ENCODE data around the gene TNFSF13. TPM values are rescaled to one million over a fixed set of nuclear protein-coding genes. Genes with fewer than 3 reads are reported as not detected.

TNFSF13 gene
- total RNA-seq, 2 donors from 2014 or later: 11.9 to 18.8 TPM

DNA sequence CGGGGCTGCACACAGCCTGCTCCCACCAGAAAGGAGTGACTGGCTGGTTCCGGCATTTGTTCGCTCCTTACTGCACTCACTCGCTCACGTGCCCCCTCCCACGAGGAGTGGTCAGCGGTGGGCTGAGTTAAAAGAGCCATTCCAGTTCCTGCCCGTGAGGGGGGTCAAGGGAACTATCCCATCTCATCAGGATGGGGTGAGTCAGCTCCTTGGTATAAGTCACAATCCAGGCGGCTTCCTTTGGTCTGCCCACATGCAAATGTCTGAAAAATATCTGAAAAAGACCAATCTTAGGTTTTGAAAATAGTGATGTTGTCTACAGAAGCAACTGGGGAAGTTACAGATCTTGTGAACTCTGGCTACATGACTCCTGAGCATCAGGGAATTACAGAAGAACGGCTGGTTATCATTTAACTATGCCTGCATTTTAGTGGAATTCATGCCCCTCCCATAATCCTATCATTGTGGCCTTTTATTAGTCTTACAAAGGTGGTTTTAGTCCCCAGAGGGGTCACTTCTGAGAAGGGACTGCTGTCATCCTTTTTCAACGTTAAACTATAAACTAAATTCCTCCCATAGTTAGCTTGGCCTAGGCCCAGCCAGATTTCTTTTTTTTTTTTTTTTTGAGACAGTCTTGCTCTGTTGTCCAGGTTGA is 19.5 kb upstream of the TNFSF13 start:
- Histone ChIP-seq H3K27me3 (no peaks in the 10 kb centered on the region), H3K4me1 (no peaks in the 10 kb centered on the region), H3K9me3 (no peaks in the 10 kb centered on the region), H3K27ac (no peak overlapping the region), H3K4me3 (no peak overlapping the region), H3K36me3 (replicated peaks in 1 of 2; ENCODE audit: insufficient read depth in 1 of 2, low read depth in 2 of 2) (no peaks in the 10 kb centered on the region)
- ATAC-seq (no peak), DNase-seq (no peak)
- intact Hi-C loops (cut with DNase I): no loop called here
- WGBS, 2 donors: 60 to 66% methylated on average over 8 to 11 of the region's 11 CpGs
- TF ChIP-seq, protein P1, sequence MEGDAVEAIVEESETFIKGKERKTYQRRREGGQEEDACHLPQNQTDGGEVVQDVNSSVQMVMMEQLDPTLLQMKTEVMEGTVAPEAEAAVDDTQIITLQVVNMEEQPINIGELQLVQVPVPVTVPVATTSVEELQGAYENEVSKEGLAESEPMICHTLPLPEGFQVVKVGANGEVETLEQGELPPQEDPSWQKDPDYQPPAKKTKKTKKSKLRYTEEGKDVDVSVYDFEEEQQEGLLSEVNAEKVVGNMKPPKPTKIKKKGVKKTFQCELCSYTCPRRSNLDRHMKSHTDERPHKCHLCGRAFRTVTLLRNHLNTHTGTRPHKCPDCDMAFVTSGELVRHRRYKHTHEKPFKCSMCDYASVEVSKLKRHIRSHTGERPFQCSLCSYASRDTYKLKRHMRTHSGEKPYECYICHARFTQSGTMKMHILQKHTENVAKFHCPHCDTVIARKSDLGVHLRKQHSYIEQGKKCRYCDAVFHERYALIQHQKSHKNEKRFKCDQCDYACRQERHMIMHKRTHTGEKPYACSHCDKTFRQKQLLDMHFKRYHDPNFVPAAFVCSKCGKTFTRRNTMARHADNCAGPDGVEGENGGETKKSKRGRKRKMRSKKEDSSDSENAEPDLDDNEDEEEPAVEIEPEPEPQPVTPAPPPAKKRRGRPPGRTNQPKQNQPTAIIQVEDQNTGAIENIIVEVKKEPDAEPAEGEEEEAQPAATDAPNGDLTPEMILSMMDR (IDR thresholded peaks at IDR 0.05): no peak

- Histone ChIP-seq H3K27me3 (no peaks in the 10 kb centered on the region), H3K4me1 (no peaks in the 10 kb centered on the region), H3K27ac (no peak overlapping the region), H3K36me3 (replicated peaks in 1 of 2; ENCODE audit: insufficient read depth in 1 of 2, low read depth in 2 of 2) (no peaks in the 10 kb centered on the region), H3K9me3 (no peaks in the 10 kb centered on the region), H3K4me3 (no peak overlapping the region)
- TF ChIP-seq, protein P1 (IDR thresholded peaks at IDR 0.05): no peak
- no peak for TF ChIP-seq POLR2A (IDR thresholded peaks at IDR 0.05)
- DNase-seq: no peak
- 74 to 81% methylated on average over 2 to 9 of the region's 9 CpGs for WGBS, 2 donors
- ATAC-seq: no peak
- intact Hi-C loops (cut with DNase I): no loop called here
These were observed 17.4 kb upstream of the TNFSF13 start for GRCh38 chr17:7541074-7541621.

DNA sequence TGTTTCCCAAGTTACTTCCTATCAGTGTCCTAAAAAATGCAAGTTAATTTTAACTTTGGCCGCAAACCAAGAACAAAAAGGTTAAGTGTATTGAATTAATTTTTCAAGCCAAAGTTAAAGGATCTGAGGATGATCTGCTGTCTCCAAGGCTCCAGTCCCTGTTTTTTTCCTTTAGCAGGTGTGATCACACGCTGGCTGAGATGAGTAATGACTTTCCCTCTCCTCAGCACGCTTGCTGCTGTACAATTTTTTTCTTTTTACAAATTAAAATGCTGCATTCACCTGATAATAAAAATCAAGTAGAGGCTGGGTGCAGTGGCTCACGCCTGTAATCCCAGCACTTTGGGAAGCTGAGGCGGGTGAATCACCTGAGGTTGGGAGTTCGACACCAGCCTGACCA is 13.6 kb upstream of the TNFSF13 start:
- peaks cover 13% of the 10 kb centered on the region for H3K4me1 ChIP-seq
- no peaks in the 10 kb centered on the region for H3K27me3 ChIP-seq
- no peak for TF ChIP-seq POLR2A (IDR thresholded peaks at IDR 0.05)
- DNase-seq (no peak), ATAC-seq (no peak)
- H3K4me3 ChIP-seq: no peak overlapping the region
- no peaks in the 10 kb centered on the region for H3K36me3 ChIP-seq (replicated peaks in 1 of 2; ENCODE audit: insufficient read depth in 1 of 2, low read depth in 2 of 2)
- no peak overlapping the region for H3K27ac ChIP-seq
- intact Hi-C loops (cut with DNase I): no loop called here
- 53 to 55% methylated on average over 6 of the region's 6 CpGs for WGBS, 2 donors
- H3K9me3 ChIP-seq: no peaks in the 10 kb centered on the region

DNA sequence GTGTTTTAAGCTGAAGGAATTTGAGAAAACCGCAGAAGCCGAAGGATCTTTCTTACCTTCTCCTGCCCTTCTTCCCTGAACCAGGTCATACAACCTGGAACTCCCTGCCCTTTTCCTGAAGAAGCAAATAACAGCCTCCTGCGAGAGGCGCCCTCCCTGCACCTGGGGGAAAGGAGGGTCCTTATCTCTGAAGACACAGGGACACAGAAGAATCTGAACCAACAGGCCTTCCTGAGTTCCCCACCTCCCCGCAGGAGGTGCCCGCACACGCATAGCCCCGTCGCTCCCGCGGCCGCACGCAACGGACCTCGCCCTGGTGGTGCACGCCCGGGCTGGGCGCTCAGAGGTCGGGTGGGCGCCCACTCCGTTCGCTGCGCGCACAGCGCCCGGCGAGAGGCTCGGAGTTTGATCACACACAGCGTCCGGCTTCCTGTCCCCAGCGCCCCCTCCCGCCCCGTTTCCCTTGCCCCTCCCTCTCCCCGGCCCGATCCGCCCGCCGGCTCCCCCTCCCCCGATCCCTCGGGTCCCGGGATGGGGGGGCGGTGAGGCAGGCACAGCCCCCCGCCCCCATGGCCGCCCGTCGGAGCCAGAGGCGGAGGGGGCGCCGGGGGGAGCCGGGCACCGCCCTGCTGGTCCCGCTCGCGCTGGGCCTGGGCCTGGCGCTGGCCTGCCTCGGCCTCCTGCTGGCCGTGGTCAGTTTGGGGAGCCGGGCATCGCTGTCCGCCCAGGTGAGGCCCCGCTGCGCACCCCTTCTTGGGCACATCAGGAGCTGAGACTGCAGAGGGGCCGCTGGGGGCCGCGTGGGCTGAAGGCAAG is 9.8 kb upstream of the TNFSF13 start, which contains the start of gene TNFSF12:
Gene TNFSF12, plus strand, starts transcription at position 474 of the 816 bp plus-strand sequence. Its CDS starts 96 bp downstream, at position 570.
- Histone ChIP-seq H3K4me1 (peaks cover 17% of the 10 kb centered on the region), H3K27me3 (no peaks in the 10 kb centered on the region), H3K27ac (peak within 1 kb of the TSS; percentile 62 to 86 (median 74)), H3K9me3 (no peaks in the 10 kb centered on the region), H3K4me3 (peak within 1 kb of the TSS; percentile 36 to 81), H3K36me3 (replicated peaks in 1 of 2; ENCODE audit: insufficient read depth in 1 of 2, low read depth in 2 of 2) (no peaks in the 10 kb centered on the region)
- intact Hi-C loops (cut with DNase I): no loop called here
- 1 to 8% methylated on average over 2 to 36 of the region's 65 CpGs for WGBS, 2 donors
- DNase-seq (peak; percentile 61 to 73 (median 68)), ATAC-seq (peak; percentile 87)
- TF ChIP-seq POLR2A (IDR thresholded peaks at IDR 0.05): peak in 2 of 3 donors; percentile 48 to 51
- TF ChIP-seq, protein P1 (IDR thresholded peaks at IDR 0.05): peak in 6 of 7 experiments; percentile 5 to 38 (median 30)

DNA sequence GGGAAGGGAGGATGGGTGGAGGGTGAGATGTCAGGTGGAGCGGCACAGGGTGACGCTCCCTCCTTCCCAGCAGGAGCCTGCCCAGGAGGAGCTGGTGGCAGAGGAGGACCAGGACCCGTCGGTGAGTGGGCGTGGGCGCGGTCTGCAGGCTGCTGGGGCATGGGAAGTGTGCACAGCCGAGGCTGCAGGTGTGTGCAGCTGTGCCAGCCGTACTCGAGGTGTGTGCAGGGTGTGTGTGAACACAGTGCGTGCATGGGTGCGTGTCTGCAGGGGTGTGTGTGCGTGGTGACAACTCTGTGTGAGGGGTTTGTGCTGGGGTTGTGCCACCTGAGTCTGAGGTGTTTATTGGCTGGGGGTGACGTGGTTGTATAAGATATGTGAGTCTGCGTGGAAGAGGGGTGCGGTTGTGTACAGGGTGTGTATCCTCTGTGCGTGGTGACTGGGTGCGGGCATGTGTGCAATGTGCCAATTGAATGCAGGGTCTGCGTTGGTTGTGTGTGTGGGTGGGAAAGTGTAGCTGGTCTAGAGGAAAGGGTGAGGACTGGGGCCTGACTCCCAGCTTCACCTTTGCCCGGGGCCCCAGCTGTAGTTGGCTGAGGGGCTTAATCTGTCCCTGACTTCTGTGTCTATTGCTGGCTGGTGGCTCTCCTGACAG is 9.0 kb upstream of the TNFSF13 start:
- no peaks in the 10 kb centered on the region for H3K36me3 ChIP-seq (replicated peaks in 1 of 2; ENCODE audit: insufficient read depth in 1 of 2, low read depth in 2 of 2)
- H3K27ac ChIP-seq: peak overlapping the region; percentile 62 to 86 (median 74)
- TF ChIP-seq POLR2A (IDR thresholded peaks at IDR 0.05): no peak
- TF ChIP-seq, protein P1 (IDR thresholded peaks at IDR 0.05): no peak
- H3K4me1 ChIP-seq: peaks cover 17% of the 10 kb centered on the region
- peak in 3 of 4 donors; percentile 24 to 39 (median 37) for DNase-seq
- ATAC-seq: peak; percentile 69
- no peaks in the 10 kb centered on the region for H3K27me3 ChIP-seq
- 30 to 49% methylated on average over 14 to 20 of the region's 20 CpGs for WGBS, 2 donors
- intact Hi-C loops (cut with DNase I): no loop called here
- peak overlapping the region; percentile 36 to 81 for H3K4me3 ChIP-seq
- H3K9me3 ChIP-seq: no peaks in the 10 kb centered on the region
